Fibroblast of lung (primary cell): Measurements from ENCODE around the gene MCM6.

ENCODE experiments used
- CTCF ChIP-seq, 2 donors: IDR thresholded peaks in 1 of 2; conservative IDR thresholded peaks in 1 of 2; 1 replicate in 1 of 2; 2 replicates in 1 of 2; pipeline ENCODE4 v1.5.1; 2011 to 2012; ENCODE audit warnings: low read length in 2 of 2, control low read depth in 1 of 2, inconsistent platforms in 1 of 2, low read depth in 1 of 2, mild to moderate bottlenecking in 1 of 2
- EZH2 ChIP-seq: IDR thresholded peaks from 2 replicates; pipeline ENCODE4 v1.5.1; 2012; ENCODE audit warnings: low read length, control low read depth, mild to moderate bottlenecking; ENCODE audit errors: missing control alignments

GRCh38 chr2:135798275-135798705 is 78.0 kb downstream of the MCM6 start:
- TF ChIP-seq CTCF (conservative IDR thresholded peaks at IDR 0.05 in 1 of 2, IDR thresholded peaks at IDR 0.05 in 1 of 2; ENCODE audit: low read depth in 1 of 2, low read length in 2 of 2), result no peak
- TF ChIP-seq EZH2, result no peak
